ENCODE data around the gene CIDEB.

CIDEB gene

DNA sequence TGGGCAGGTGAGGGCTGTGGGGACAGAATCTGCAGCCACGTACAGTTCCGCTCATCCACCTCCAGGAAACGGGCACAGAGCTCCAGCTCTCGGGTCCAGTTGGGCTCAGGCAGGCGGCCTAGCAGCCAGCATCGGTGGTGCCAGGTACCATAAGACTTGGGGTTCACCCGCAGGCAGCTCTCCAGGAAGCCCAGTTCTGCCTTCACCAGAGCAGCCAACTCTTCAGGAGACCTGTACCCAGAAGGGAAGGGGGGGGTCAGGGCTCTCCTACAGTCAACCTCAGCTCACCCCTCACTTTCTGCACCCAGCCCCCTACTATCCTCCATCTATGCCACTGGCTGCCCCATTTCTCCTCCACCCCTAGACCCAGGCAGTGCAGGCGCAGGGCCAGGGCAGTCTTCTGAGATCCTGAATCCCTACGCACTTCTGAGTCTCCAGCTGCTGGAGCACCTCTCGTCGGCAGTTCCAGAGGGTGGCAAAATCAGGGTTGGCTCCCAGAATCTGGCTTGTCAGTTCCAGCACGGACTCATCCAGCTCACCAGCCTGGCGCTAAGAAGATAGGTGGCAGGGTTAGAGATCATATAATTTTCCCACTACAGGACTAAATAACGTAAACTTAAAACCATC, 37.8 kb downstream of the CIDEB start:
- DNase-seq (ENCODE audit: low read depth): no peak

DNA sequence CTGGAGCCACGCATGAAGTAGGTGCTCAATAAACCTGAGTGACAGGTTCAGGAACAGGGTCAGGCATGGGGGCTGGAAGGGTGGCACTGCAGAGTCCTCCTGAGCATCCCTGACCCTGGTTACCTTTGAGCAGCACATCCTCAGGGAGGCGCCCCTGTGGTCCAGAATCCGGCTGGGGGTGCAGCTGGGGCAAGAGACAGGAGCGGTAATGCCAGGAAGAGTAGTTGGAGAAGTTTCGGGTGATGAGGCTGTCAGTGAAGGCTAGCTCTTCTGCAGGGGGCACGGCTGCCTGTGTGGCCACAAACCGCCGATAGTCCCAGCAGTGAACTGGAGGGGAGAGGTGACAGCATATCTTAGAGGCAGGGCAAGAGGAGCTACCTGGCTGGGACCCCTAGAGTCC, 38.4 kb downstream of the CIDEB start:
- no peak for DNase-seq (ENCODE audit: low read depth)

DNA sequence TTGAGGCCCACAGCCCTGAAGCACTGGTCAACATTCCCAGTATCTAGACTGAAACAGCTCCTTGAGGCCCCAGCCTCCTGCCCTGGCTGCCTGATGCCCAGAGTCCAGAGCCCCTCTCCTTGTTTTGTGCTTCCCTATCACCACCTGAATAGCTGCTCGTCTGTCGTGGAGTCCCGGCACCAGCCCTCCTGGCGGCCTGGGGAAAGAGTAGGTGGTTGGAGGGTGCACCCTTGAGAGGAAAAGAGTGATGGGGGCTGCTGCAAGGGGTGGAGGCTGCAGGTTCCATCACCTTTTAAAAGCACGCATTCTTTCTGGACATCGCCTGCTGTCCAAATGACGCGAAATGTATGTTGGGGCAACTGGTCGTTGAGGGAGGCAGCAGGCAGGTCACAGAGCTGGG, 39.6 kb downstream of the CIDEB start:
- DNase-seq (ENCODE audit: low read depth): no peak

DNA sequence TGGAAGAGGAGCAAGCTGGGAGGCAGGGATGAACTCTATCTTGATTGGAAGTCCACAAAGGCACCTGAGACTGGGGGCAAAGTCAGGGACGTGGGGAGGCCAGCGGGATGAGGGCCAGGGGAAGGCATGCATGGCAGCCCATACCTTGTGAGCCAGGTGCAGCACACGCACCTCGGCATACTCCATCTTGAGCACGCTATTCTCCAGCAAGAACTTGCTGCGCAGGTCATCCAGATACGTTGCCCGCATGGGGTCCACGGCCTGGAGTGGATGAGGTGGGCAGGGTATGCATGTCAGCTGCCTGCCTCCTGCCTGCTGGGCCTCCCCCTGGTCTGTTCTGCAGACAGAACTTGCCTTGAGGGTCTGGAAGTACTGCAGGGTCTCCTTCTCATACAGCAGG, 40.3 kb downstream of the CIDEB start:
- DNase-seq (ENCODE audit: low read depth): no peak

DNA sequence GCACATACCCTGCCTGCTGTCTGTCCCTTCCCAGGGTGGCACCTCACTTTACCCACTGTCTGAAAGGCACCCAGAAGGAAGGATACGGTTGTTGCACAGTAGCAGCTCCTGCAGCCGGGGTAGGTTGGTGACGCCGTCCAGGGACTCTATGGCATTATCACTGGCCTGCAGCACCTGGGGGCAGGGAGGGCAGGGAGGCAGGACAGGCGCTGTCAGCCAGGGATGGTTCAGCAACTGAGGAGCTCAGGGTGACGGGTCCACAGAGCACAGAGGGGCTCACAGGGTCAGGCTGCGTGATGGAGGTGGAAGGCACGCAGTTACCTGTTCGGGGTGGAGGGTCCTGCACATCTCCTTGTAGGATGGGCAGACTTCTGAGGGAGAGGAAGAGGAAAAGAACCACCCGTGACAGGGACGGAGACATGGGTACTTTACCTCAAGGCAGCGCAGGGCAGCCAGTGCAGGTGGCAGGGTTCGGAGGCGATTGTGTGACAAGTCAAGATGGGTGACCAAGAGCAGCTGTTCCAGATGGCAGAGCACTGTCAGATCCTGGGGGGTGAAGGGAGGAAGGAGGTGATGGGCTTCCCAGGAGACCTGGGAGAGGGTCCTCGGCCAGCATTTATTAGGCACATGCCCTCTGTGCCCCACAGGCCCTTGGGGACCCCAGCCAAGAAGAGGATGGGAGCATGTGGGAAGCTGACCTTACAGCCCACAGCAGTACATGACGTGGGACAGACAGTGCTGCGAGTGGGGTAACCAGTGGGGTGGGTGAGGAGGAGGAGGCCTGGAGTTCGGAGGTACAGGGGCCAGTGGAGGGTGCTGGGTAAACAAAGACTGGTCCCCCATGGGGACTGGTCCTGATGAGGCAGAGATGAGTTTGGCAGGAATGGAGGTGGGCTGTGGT, 41.2 kb downstream of the CIDEB start:
- no peak for DNase-seq (ENCODE audit: low read depth)

DNA sequence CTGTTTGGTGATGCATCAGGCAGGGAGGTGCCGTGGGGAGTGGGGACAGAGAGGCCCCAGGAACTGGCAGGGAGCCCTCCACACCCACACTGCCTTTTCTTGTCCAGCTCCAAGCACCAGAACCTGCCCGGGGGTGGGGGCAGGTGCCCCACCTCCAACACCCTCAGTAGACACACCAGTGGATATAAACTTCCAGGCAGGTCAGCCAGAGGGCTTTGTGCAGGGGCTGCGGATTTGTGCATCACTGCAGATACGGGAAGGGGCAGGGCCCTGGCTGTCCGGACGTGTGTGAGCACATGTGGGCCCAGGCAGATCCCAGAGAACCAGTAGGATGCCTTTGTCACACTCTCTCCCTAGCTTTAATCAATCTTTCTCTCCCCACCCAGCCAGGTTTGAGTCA, 43.5 kb downstream of the CIDEB start:
- DNase-seq (ENCODE audit: low read depth): no peak

DNA sequence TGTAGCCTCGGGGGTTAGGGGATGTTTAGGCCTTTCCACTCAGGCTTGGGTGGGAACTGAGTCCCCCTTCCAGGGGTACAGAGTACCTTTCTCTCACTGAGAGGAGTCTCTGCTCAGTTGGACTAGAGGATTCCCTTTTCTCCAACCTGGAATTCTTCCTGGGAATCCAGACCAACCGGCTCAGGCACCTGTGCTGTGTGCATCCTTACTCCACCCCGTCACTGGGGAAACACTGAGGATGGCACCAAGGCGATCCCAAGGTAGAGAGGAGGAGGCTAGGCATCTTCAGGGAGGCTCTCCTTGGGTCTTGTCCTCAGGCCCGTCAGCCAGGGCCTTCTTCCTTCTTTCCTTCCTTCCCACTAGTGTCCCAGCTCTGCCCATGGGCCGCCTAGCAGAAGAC, 43.9 kb downstream of the CIDEB start:
- no peak for DNase-seq (ENCODE audit: low read depth)

DNA sequence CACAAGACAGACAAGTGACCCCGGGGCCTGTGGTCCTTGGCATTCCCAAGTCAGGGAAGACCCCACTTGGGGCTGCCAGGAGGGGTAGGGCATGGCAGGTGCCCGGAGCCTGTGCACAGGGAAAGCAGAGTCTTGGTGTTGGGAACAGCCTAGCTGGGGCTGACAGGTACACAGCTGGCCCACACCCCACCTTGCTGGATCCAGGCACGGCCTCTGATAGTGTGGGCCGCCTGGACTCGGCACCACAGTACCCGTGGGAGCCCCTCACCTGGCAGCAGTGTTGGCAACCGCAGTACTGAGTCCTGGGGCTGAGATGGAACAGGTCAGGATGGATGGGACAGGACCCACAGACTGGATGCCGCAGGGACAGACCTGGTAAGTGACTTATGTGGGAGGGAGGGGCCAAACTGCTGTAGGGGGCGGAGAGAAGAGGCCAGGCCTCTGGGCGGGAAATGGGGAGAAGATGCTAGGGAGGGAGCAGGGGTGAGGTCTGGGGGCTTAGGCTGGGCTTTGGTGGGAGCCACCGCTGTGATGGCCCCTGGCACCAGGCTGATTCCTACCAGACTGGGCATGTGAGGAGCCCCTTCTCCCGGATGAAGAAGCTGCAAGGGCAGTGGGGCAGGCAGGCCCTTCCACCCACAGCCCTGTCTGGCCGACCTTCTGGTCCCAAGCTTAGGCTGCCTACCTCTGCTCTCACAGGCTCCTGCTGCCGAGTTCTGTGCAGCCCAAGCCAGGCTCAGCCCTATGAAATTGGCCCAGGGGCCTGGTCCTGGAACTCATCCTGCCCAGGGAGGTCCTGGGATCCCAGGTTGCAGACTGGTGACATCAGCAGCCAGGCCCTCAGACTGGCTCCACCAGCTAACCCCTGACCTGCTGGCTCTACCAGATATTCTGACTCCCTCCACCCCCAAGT, 44.7 kb downstream of the CIDEB start, which contains the start of gene TGM1:
TGM1 (minus strand) TSS at position 357 of the 913 bp plus-strand sequence. CDS start 825 bp downstream, outside the sequence.
- DNase-seq (ENCODE audit: low read depth): no peak

DNA sequence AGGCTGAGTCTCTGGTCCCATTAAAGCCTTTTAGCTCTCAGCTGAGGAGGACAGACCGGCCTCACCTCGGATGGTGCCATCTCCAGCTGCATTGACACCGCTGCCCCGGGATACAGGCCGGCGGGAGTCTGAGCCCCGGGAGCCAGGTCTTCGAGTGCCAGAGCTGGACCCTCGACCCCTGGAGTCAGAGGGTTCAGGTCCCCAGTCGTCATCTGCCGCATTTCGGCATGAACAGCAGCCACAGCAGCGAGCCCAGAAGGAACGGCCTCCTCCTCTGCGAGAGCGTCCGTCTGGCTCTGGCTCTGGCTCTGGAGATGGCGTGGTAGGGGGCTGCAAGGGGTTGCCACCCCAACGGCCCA, 45.8 kb downstream of the CIDEB start:
- no peak for DNase-seq (ENCODE audit: low read depth)

DNA sequence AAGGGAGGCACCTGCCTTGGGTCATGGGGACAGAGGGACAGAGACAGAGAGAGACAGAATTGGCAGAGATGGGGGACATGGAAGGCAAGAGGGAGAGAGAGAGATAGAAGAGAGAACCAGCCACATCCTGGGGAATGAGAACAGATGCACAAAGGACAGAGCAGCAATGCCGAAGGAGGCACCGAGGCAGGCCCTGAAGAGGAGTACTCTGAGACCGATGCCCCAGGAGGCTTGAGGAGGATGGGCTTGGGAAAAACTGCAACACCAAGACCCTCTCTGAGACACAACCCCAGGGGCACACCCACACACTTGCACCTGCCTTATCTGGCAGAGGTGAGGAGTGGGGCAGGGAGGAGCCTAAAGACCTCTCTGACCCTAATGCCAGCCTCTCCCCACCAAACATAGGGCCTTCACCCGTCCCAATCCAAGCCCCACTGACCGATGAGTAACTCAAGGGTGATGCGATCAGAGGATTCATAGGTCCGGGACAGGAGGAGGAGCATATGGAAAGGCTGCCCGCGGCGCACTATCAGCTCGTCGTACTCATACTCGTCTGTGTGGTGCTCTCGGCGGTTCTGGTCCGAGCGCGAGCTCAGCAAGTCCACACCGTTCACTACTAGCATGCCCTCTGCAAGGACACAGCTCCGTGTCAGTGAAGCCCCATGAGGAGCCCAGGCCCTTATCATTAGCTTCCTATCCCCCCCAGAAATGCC, 46.4 kb downstream of the CIDEB start:
- DNase-seq (ENCODE audit: low read depth): no peak

DNA sequence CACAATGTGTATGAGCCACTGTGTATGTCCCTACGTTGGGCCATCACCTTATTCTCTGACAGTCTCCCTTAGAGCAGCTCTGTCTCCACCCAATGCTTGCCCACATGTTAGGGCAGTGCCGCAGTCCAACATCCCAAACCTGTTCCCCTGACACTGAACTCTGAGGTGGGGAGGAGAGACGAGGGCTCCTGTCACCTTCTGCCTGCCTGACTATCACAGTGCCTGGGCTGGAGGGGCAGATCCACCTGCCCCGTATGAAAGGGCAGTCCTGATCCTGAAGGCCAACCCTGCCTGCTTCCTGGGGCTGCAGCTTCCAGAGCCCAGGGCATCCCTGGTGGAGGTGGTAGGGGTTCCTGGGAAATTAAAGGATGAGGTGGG, 47.0 kb downstream of the CIDEB start:
- DNase-seq (ENCODE audit: low read depth): no peak

DNA sequence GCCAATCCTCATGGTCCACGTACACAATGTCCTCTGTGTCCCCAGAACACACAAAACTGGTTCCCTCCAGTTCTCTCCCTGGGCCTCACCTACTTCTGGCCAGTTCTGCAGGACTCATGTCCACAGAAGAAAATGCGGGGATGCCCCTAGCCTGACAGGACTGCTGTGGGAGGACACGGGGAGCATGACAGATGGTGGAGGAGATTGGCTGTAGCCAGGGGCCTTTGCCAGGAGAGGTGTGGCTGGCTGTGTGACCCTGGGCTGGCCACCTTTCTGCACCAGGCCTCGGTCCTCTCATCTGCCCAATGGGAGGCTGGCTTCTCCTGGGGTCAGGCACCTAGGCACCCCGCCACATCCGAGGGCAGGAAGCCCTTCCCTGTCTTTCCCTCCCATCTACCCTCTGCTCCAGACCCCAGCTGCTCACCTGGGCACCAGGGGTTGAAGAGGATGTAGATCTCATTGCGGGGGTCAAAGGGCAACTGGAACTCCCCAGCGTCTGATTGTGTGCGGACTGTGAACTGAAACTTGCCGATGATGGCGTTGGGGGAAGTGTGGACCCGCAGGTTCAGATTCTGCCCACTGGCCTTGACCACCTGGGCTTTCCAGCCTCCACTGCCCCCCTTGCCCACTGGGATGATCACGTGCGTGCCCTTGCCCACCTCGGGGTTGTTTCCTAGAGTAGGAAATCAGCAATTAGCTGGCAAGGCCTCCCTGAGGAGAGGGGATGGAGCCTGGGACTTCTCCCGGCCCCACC, 47.6 kb downstream of the CIDEB start:
- no peak for DNase-seq (ENCODE audit: low read depth)

DNA sequence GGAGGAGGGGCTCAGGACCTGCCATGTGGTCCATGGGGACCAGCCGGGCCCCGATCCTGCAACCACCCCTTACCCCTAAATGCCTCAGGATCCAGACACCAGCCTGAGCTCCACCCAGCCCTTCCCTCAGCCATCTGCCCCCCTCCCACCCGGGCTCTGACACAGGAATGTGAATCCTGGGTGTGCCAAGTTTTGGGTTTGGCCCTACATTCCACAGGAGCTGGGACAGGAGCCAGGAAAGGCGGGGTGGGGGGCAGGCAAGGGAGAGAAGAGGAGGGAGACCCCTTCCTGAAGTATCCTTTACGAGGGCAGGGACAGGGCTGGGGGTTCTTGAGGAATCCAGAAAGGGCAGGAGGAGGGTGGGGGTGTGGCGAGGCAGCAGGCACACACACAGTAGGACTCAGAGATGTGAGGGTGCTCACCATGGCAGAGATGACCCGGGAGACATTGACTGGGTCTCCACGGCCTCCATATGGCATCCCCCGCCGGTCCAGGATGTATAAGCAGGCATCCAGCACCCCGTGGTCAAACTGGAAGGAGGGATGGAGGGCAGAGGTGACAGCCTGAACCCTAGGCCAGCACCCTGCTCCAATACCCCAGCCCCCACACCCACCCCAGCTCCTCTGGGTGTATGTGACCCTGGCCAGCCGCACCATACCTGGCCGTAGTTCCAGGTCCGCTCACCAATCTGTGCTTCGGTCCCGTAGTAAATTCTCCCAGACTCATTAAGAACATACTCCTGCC, 48.3 kb downstream of the CIDEB start:
- DNase-seq (ENCODE audit: low read depth): no peak

DNA sequence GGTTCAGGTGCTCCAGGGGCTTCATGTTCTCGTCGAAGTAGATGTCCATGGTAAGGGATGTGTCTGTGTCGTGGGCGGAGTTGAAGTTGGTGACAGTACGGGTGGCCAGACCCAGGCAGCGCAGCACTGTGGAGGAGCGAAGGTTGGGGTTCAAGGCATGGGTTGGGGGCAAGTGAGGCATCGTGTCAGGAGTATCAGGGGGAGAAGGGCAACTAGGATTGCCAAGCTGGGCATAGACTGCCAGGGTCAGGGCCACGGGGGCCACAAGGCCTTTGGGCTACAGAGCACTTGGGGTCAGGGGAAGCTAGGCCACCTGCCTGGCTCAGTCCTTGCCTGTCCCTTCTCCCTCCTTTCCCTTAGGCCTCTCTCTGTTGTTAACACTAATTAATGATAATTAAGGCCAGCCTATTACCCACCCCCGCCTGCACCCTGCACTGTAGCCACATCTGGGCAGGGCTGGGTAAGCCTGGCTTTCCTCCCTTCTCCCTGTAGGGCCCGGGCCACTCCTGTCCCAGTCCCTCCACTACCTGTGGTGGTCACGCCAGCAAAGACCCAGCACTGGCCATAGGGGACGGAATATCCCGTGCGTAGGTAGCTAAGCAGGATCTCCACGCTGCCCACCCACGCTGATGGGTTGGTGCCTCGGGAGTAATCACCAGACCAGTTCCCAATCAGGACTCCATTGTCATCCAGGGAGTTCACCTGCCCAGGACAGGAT, 49.1 kb downstream of the CIDEB start:
- DNase-seq (ENCODE audit: low read depth): no peak

DNA sequence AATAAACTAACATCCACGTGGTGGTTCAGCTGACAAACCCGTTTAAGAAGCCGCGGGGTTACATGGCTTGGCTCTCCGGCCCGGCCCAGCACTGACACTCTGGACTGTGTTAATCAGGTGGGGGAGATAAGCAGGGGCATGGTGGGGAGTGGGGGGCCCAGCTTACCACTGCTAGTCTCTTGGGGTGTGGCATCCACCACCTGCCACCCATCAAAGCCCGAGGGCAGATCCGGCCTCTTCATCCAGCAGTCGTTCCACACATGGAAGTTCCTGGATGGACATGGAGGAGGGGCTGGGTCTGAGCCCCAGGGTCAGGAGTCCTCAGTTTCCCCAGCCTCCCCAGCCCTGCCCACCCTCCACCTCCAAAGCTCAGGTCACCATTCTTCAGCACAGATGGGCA, 49.7 kb downstream of the CIDEB start:
- DNase-seq (ENCODE audit: low read depth): no peak

DNA sequence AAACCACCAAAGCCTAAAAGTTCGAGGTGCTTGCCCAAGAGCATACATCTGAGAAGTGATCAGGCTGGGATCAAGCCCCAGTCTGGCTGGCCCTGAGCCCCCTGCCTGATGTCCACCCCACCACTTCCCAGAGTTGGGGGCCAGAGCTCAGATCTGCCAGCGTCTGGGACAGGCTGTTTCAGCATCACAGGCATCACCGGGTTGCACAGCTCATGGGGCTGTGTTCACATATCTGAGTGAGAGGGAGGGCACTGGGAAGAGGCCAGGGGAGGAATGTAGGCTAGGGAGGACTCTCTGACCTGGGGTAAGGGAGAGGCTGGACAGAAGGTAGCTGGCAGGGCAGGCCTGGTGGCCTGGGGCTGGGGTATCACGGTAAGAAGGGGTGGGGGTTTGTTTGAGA, 50.8 kb downstream of the CIDEB start:
- no peak for DNase-seq (ENCODE audit: low read depth)

DNA sequence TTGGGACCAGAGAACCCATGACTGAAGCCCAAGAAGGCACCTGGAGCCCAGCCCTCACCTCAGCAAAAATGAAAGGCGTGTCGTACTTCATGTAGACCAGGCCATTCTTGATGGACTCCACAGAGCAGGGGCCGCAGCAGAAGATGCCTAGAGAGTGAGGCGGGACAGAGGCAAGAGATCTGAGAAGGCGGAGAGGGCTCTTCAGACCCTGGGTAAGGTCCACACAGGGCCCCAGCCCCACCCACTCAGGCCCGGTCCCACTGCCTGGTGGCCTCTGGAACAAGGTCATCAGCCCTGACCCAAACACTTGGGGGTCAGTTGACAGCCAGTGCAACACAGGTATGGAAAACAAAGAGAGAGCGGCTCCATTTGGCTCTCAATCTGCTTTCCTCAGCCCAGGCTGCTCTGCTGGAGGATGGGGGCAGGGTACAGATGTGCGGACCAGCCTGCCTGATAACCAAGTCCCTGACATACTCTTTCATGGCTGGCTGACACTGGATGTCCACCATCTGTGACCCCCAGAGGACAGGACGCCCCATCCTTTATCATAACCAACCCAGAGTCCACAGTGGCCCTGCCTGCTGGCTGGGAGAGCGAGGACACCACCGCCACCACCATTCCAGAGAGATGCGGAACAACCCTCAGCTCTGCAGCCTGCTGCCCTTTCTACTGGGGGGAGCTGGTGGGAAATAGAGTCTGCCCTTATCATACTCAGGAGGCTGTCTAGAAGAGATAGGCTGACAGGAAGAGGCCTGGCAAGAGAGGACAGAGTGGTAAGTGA, 51.7 kb downstream of the CIDEB start:
- DNase-seq (ENCODE audit: low read depth): no peak

DNA sequence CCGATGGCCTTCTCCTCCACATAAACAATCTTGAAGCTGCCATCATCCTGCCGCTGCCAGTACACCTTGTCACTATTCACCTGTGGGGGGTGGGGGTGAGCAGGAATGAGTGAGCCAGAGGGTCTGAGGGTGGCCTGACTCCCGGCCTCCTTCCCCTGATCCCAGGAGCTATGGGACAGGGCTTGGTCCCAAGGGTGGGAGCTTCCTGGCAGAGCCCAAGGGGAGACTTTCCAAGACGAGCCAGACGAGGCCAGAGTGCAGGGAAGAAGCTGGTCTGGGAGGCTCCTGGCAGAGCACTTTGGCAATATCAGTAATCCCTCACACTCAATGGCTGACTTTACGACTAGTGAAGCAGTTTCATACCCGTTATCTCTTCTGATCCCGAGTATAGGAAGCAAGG, 52.3 kb downstream of the CIDEB start:
- no peak for DNase-seq (ENCODE audit: low read depth)
